ENCODE measurements around the gene FRG2B.
"Not testable (repeated sequence)": the region's sequence is repeated elsewhere in the genome, so short reads cannot be mapped to it uniquely, and the experiment has no call there.

Gene FRG2B

DNA sequence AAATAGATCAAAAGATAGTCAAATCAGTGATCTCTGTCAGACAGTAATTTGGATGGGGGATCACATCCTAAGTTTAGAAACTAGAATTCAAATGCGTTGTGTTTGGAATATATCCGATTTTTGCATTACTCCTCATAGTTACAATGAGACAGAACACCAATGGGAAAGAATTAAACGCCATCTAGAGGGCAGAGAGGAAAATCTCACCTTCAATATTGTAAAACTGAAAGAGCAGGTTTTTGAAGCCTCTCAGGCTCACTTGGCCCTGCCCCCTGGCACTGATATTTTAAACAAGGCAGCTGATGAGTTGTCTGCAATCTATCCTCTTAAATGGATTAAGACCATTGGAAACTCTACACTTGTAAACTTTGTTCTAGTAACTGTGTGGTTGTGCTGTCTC lies 17.7 kb downstream of the FRG2B start:
- DNase-seq: peak; percentile 56
- in situ Hi-C loops (cut with HindIII; ENCODE audit: low pct_ligation_motif_present, low pct_unique_long_range_greater_than_20kb, low sequenced_read_pairs): no loop called here

DNA sequence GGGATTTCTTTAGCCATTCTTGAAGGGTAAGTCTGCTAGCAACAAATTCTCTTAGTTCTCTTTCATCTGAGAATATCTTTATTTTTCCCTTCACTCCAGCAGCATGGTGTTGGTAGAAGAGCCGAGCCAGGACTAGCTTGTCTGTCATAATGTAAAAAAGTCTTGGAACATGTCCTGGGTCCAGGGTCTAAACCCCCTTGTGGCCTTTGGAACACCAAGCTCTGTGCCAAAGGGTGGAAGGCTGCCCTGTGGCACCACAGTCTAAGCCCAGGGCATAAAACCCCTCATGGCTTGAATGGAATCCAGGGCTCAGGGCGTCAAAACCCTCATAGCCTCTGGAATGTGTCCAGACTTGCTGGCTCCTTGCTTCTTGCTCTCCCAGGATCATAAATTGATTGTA lies 23.2 kb downstream of the FRG2B start:
- DNase-seq; in situ Hi-C loops (cut with HindIII; ENCODE audit: low pct_ligation_motif_present, low pct_unique_long_range_greater_than_20kb, low sequenced_read_pairs): not testable (repeated sequence)

DNA sequence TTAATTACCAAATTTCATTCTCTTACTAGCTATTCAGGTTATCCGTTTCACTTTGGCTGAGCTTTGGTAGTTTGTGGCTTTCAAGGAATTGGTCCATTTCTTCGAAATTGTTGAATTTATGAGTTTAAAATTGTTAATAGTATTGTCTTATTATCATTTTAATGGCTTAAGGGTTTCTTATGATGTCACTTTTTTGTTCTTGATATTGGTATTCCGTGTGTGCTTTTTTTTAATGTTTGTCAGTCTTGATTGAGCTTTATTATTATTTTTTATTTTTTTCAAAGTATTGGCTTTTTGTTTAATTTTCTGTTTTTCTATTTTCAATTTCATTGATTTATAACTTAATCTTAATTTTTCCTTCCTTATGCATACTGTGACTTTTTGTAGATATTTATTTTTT lies 25.9 kb downstream of the FRG2B start:
- DNase-seq: no peak
- in situ Hi-C loops (cut with HindIII; ENCODE audit: low pct_ligation_motif_present, low pct_unique_long_range_greater_than_20kb, low sequenced_read_pairs): no loop called here

DNA sequence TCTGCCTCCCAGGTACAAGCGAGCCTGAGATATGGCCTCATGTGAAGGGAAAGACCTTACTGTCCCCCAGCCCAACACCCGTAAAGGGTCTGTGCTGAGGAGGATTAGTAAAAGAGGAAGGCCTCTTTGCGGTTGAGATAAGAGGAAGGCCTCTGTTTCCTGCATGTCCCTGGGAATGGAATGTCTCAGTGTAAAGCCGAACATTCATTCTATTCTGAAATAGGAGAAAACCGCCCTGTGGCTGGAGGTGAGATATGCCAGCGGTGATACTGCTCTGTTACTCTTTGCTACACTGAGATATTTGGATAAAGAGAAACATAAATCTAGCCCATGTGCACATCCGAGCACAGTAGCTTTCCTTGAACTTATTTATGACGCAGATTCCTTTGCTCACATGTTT lies 26.7 kb downstream of the FRG2B start:
- not testable (repeated sequence) for DNase-seq

DNA sequence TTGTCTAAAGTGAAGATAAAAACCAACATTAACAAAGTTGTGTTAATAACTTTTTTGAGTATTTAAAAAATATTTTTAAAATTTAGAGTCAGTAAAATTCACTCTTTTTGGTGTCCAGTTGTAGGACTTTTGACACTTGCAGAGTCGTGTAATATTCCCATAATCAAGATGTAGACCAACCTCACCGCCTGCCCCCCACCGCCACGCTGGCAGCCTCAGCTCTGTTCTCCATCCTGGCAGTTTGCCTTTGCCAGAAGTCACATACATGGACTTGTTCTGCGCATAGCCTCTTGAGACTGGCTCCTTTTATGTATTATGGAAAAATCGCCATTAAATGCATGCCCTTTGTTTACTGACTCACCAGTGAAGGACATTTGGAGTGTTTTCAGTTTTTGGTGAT lies 33.9 kb downstream of the FRG2B start:
- no peak for DNase-seq
- in situ Hi-C loops (cut with HindIII; ENCODE audit: low pct_ligation_motif_present, low pct_unique_long_range_greater_than_20kb, low sequenced_read_pairs): no loop called here

More for the DNA sequence above, 26.7 kb downstream of the FRG2B start:
- in situ Hi-C loops (cut with HindIII; ENCODE audit: low pct_ligation_motif_present, low pct_unique_long_range_greater_than_20kb, low sequenced_read_pairs): not testable (repeated sequence)

DNA sequence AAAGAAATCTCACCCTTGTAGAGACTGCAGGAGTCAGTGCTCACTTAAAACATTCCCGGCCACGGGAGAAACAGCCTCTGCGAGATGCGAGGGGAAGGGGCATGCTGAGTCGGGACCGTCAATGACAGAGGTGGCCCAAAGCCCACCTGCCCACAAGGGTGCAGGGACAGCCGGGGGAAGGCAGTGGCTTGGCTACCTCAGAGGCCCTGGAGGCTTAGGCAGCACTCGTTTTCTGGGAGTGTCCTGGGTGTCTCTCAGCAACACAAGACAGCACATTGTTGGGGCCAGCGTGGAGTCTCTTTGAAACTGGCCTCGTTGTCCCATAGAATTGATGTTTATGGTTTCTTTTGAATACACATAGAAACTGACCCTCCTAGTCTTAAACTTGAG lies 35.6 kb downstream of the FRG2B start:
- DNase-seq: no peak
- in situ Hi-C loops (cut with HindIII; ENCODE audit: low pct_ligation_motif_present, low pct_unique_long_range_greater_than_20kb, low sequenced_read_pairs): no loop called here

DNA sequence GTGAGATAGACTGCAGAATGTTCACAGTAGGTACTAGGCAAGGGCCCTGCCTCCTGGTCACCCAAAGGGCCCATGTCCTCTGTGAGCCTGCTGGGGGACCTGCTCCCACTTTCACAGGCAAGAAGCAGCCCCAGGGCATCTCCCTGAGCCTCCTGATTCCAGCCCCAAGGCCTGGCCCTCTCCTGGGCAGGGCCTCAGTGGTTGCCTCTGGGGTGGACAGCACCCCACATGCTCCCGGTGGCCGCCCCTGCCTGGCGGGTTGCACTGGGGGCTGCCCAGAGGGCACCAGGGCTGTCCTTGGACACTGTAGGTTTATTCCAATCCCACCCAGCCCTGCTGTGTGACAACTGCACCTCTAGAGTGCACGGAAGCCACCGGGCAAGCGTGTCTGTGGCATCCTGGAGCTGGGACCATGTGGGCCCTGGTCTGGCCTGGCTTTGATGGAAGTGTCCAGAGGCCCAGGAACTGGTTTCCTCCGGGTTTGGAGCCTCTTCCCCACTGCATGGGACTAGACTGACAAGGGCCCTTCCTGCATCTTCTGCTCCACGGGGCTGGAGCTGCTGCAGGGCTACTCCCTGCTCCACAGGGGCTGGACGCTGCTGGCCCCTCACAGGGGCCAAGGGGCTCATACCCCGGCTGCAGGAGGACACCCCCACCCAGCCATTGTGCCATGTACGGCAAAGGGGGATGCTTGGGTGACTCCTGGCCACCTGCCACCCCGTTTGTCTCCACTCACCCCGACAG lies 36.2 kb downstream of the FRG2B start:
- no peak for DNase-seq
- in situ Hi-C loops (cut with HindIII; ENCODE audit: low pct_ligation_motif_present, low pct_unique_long_range_greater_than_20kb, low sequenced_read_pairs): no loop called here

DNA sequence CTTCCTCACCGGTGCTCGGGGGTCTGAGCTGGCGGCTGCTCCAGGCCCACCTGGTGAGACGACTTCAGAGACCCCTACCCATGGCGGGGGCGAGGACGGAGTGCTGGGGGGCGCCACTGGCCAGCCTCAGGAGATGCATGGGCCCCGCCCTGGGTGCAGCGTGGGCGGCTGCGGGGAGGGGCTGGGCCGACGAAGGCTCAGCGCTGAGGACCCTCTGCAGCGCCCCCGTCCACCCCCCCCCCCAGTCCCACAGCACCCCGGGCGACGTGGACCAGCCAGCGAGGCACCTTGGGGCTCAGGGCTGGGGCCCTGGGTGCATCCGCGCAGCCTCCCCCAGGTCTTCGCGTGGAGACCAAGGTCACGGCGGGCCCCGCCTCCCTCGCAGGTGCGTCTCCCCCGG lies 49.6 kb downstream of the FRG2B start:
- in situ Hi-C loops (cut with HindIII; ENCODE audit: low pct_ligation_motif_present, low pct_unique_long_range_greater_than_20kb, low sequenced_read_pairs); DNase-seq: not testable (repeated sequence)

Measured in ACHN (cell line).